Stimulated activated CD8-positive, alpha-beta memory T cell treated with anti-CD3 and anti-CD28 coated beads, Interleukin-15, amount 100 ng/mL, for 48 hours (primary cell): ENCODE results near the gene ITM2C.
A peak's percentile ranks its signal among the peaks of the same experiment; 100 is the strongest.

Source experiments
- DNase-seq, 2 donors: peaks; one replicate each; pipeline ENCODE4 v3.0.0-alpha.2; 2020; ENCODE audit warnings: low read depth in 2 of 2

The ITM2C gene

GRCh38 chr2:230907361-230908091, 42.8 kb downstream of the ITM2C start:
- DNase-seq: no peak

- no peak for DNase-seq
Observed at GRCh38 chr2:230908092-230908594, 43.4 kb downstream of the ITM2C start.

GRCh38 chr2:230908595-230909191, 44.0 kb downstream of the ITM2C start:
- DNase-seq: peak in 1 of 2 donors; percentile 69

GRCh38 chr2:230909841-230910545, 45.3 kb downstream of the ITM2C start:
- no peak for DNase-seq

GRCh38 chr2:230910546-230911177, 45.9 kb downstream of the ITM2C start:
- DNase-seq: no peak

- DNase-seq: no peak
Observed at GRCh38 chr2:230912046-230912445, 47.3 kb downstream of the ITM2C start.

GRCh38 chr2:230912724-230913123, 48.0 kb downstream of the ITM2C start:
- DNase-seq: no peak

GRCh38 chr2:230913406-230914143, 48.8 kb downstream of the ITM2C start:
- DNase-seq: no peak

- no peak for DNase-seq
Observed at GRCh38 chr2:230914886-230915285, 50.1 kb downstream of the ITM2C start.

- no peak for DNase-seq
Observed at GRCh38 chr2:230915319-230915718, 50.6 kb downstream of the ITM2C start.

- DNase-seq: no peak
Observed at GRCh38 chr2:230916218-230916617, 51.5 kb downstream of the ITM2C start.

- DNase-seq: no peak
Observed at GRCh38 chr2:230919240-230919639, 54.5 kb downstream of the ITM2C start.

- DNase-seq: no peak
Observed at GRCh38 chr2:230919681-230920080, 54.9 kb downstream of the ITM2C start.

GRCh38 chr2:230920167-230920566, 55.4 kb downstream of the ITM2C start:
- no peak for DNase-seq

- no peak for DNase-seq
Observed at GRCh38 chr2:230921806-230922595, 57.3 kb downstream of the ITM2C start.

GRCh38 chr2:230922951-230923717, 58.4 kb downstream of the ITM2C start:
- DNase-seq: no peak

GRCh38 chr2:230924092-230924469, 59.3 kb downstream of the ITM2C start:
- DNase-seq: no peak

GRCh38 chr2:230924470-230925341, 60.0 kb downstream of the ITM2C start, which contains the start of gene GPR55:
Gene GPR55, minus strand, starts transcription at chr2:230925242. Its CDS starts 14,280 bp downstream, at chr2:230910962.
- DNase-seq: peak; percentile 73 to 74

- DNase-seq: peak in 1 of 2 donors; percentile 56
Observed at GRCh38 chr2:230925443-230925878, 60.7 kb downstream of the ITM2C start.
